ENCODE measurements around the gene HNRNPCL4. TPM values are rescaled to one million over a fixed set of nuclear protein-coding genes. Genes with fewer than 3 reads are reported as not detected.
"Not testable (repeated sequence)": the region's sequence is repeated elsewhere in the genome, so short reads cannot be mapped to it uniquely, and the experiment has no call there.

HNRNPCL4 gene
- not detected in 2 replicates for total RNA-seq (2014; rRNA removed; shearing (Covaris generic))

- DNase-seq (ENCODE audit: low read depth): not testable (repeated sequence)
Observed at GRCh38 chr1:13165531-13165930, at the start of gene HNRNPCL4. TSS of gene HNRNPCL4 (minus strand) at chr1:13165631. CDS start at chr1:13165467, 164 bp downstream.

- DNase-seq (ENCODE audit: low read depth): not testable (repeated sequence)
Observed at GRCh38 chr1:13208712-13209111, 43.3 kb upstream of the HNRNPCL4 start.

GRCh38 chr1:13201309-13201708 lies 35.9 kb upstream of the HNRNPCL4 start, which contains the start of gene PRAMEF13:
TSS of gene PRAMEF13 (minus strand) at chr1:13201409. CDS start at chr1:13199589, 1,820 bp downstream.
- DNase-seq (ENCODE audit: low read depth): not testable (repeated sequence)

GRCh38 chr1:13171548-13171947 lies 6.1 kb upstream of the HNRNPCL4 start, which contains the start of gene PRAMEF9:
TSS of gene PRAMEF9 (plus strand) at chr1:13171848. CDS start at chr1:13175281, 3,433 bp downstream.
- DNase-seq (ENCODE audit: low read depth): not testable (repeated sequence)

- not testable (repeated sequence) for DNase-seq (ENCODE audit: low read depth)
Observed at GRCh38 chr1:13155909-13156308, 9.5 kb downstream of the HNRNPCL4 start, which contains the start of gene PRAMEF26. TSS of gene PRAMEF26 (minus strand) at chr1:13156009. CDS start at chr1:13153095, 2,914 bp downstream.

- DNase-seq (ENCODE audit: low read depth): not testable (repeated sequence)
Observed at GRCh38 chr1:13116754-13117153, 48.7 kb downstream of the HNRNPCL4 start, which contains the start of gene HNRNPCL2. TSS of gene HNRNPCL2 (minus strand) at chr1:13116854. CDS start at chr1:13116400, 454 bp downstream.

Other genes with a start within 250 kb of the HNRNPCL4 start
- gene PRAMEF7, start 249.0 kb downstream of the HNRNPCL4 start, total RNA-seq (2014; rRNA removed; shearing (Covaris generic)): not detected in 2 replicates
- gene PRAMEF6, start 218.1 kb downstream of the HNRNPCL4 start, total RNA-seq (2014; rRNA removed; shearing (Covaris generic)): not detected in 2 replicates
- not detected in 2 replicates for gene PRAMEF27, start 109.1 kb downstream of the HNRNPCL4 start, total RNA-seq (2014; rRNA removed; shearing (Covaris generic))
- not detected in 2 replicates for gene HNRNPCL3, start 104.9 kb downstream of the HNRNPCL4 start, total RNA-seq (2014; rRNA removed; shearing (Covaris generic))
- gene PRAMEF25, start 94.9 kb downstream of the HNRNPCL4 start, total RNA-seq (2014; rRNA removed; shearing (Covaris generic)): not detected in 2 replicates
- gene HNRNPCL2, start 48.8 kb downstream of the HNRNPCL4 start, total RNA-seq (2014; rRNA removed; shearing (Covaris generic)): not detected in 2 replicates
- not detected in 2 replicates for gene PRAMEF26, start 9.6 kb downstream of the HNRNPCL4 start, total RNA-seq (2014; rRNA removed; shearing (Covaris generic))
- gene PRAMEF9, start 6.2 kb upstream of the HNRNPCL4 start, total RNA-seq (2014; rRNA removed; shearing (Covaris generic)): not detected in 2 replicates
- not detected in 2 replicates for gene PRAMEF13, start 35.8 kb upstream of the HNRNPCL4 start, total RNA-seq (2014; rRNA removed; shearing (Covaris generic))
- gene PRAMEF18, start 60.5 kb upstream of the HNRNPCL4 start, total RNA-seq (2014; rRNA removed; shearing (Covaris generic)): not detected in 2 replicates
- not detected in 2 replicates for gene PRAMEF5, start 88.6 kb upstream of the HNRNPCL4 start, total RNA-seq (2014; rRNA removed; shearing (Covaris generic))
- not detected in 2 replicates for gene PRAMEF8, start 119.5 kb upstream of the HNRNPCL4 start, total RNA-seq (2014; rRNA removed; shearing (Covaris generic))
- not detected in 2 replicates for gene PRAMEF33, start 137.9 kb upstream of the HNRNPCL4 start, total RNA-seq (2014; rRNA removed; shearing (Covaris generic))
- gene PRAMEF15, start 149.9 kb upstream of the HNRNPCL4 start, total RNA-seq (2014; rRNA removed; shearing (Covaris generic)): not detected in 2 replicates
- not detected in 2 replicates for gene PRAMEF14, start 181.5 kb upstream of the HNRNPCL4 start, total RNA-seq (2014; rRNA removed; shearing (Covaris generic))
- gene PRAMEF19, start 206.3 kb upstream of the HNRNPCL4 start, total RNA-seq (2014; rRNA removed; shearing (Covaris generic)): not detected in 2 replicates
- gene PRAMEF17, start 224.0 kb upstream of the HNRNPCL4 start, total RNA-seq (2014; rRNA removed; shearing (Covaris generic)): not detected in 2 replicates
- not detected in 2 replicates for gene PRAMEF20, start 244.8 kb upstream of the HNRNPCL4 start, total RNA-seq (2014; rRNA removed; shearing (Covaris generic))

Measured in Daoy (cell line).